Smooth muscle cell of the coronary artery (primary cell): Measurements from ENCODE around the gene CAPNS1. TPM values are rescaled to one million over a fixed set of nuclear protein-coding genes. Genes with fewer than 3 reads are reported as not detected.

ENCODE experiments used
- total RNA-seq: library from RNA; depleted of rRNA; stranded (reverse); fragments of >200 nt; gene quantifications from 2 replicates; pipeline ENCODE4 v1.2.3, GENCODE V29; 2014; ENCODE audit warnings: low replicate concordance

The CAPNS1 gene
- 535 and 598 TPM in 2 replicates for total RNA-seq

GRCh38 chr19:36139473-36140303 is at the start of gene CAPNS1:
Gene CAPNS1 (plus strand): TSS chr19:36140066. CDS start chr19:36141012, 946 bp downstream.

DNA sequence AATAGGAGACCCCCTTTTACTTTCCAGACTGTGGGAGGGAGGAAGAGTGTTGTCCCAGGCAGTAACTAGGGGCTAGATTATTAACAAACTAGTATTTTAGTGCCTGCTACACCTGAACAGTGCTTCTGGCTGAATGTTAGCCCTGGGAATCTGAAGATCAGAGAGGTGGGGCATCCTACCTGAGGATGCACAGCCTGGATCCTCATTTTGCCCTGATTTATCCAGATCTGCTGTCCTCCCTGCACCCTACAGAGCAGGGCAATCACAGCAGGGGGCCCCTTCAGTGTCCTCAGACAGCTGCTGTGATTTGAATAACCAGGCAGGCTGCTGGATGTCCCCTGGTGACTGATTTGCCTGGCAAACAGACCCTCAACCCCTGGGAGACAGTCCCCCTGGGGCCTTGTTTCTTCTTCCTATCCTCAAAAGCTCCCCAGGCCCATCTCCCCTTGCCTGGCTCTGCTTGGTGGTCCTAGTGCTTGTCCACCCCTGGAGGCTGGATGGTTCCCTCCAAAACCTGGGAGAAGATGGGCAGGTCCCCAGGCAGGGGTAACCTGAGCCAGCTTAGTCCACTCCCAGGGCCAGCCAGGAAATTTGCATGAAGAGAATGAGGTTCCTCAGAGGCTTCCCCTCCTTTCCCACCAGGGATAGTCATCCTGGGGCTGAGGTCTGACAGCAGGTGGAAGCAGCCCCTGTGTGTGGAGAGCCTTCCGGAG is 29.2 kb upstream of the CAPNS1 start, which contains the start of gene OVOL3:
Gene OVOL3 (plus strand): TSS at position 657 of the 713 bp plus-strand sequence. CDS start 60 bp downstream, outside the sequence.

DNA sequence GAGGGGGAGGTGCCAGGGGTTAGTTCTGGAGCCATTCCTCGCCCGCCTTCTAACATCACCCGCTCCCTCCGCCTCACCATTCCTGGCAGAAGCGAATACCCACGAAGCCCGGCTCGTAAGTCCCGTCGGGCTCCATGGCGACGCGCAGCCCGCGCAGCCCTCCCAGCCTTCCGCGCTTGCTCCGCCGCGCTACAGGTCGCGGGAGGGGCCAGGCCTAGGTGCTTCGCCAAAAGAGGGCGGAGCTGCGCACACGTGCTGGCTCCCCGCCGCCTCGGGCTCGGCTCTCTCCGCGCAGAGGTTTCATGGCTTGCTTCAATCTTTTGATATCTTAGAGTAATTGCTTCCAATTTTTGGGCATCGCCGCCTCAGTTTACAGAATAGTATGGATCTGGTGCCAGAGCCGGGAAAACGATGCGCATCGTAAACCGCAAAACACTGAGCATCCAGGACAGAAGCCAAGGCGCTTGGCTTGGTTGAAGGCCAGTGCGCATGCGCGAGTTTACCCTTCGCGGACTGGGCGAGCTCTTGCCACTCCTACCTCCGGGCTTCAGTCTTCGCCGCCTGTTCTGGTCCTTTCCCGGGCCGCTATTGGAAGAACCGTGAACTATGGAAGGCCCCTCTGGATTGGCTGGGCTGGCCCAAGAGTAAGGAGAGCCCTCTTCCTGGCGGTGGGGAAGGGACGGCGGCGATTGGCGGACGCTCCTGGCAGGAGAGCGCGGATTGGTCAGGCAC is 25.0 kb upstream of the CAPNS1 start, which contains the start of gene POLR2I:
Gene POLR2I (minus strand): TSS at position 155 of the 732 bp plus-strand sequence. CDS start 19 bp downstream, at position 136.

DNA sequence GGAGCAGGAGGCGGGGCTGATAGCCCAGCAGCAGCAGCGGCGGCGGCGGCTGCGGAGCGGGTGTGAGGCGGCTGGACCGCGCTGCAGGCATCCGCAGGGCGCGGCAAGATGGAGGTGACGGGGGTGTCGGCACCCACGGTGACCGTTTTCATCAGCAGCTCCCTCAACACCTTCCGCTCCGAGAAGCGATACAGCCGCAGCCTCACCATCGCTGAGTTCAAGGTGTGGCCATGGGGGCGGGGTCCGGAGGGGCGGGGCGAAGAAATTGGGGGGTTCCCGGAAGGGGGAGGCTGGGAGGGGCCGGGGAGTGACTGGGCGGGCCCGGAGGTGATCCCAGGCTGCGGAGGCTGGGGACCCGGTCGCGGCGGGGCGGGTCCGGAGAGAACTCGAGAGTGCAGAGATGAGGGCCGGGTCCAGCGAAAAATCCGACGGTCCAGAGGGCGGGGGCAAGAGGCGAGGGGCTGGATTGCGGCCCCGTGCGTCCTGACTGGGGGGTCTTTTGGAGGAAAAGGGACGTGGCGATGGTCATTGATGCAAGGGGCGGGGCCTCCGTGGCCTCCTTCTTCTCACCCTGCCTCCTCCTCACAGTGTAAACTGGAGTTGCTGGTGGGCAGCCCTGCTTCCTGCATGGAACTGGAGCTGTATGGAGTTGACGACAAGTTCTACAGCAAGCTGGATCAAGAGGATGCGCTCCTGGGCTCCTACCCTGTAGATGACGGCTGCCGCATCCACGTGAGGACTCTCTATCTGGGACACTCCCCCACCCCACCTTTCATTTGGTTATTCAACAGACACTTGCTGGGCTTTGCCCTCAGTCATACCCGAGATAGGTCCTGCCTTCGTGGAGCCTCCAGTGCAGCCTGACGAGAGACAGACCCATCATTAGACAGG is 24.2 kb upstream of the CAPNS1 start, which contains the start of gene TBCB:
Gene TBCB (plus strand): TSS at position 16 of the 891 bp plus-strand sequence. CDS start 93 bp downstream, at position 109.

GRCh38 chr19:36152352-36153091 is 12.7 kb downstream of the CAPNS1 start, which contains the start of gene COX7A1:
Gene COX7A1 (minus strand): TSS chr19:36152447. CDS start chr19:36152407, 40 bp downstream.

Other genes with a start within 250 kb of the CAPNS1 start
- 2.2 and 7.1 TPM in 2 replicates for gene NFKBID, start 239.5 kb upstream of the CAPNS1 start, total RNA-seq
- 0.60 and 4.6 TPM in 2 replicates for gene HCST, start 237.5 kb upstream of the CAPNS1 start, total RNA-seq
- not detected in 2 replicates for gene TYROBP, start 231.8 kb upstream of the CAPNS1 start, total RNA-seq
- gene LRFN3, start 203.7 kb upstream of the CAPNS1 start, total RNA-seq = 1.1 and 1.5 TPM in 2 replicates
- 6.8 and 13.5 TPM in 2 replicates for gene SDHAF1, start 144.9 kb upstream of the CAPNS1 start, total RNA-seq
- gene SYNE4, start 131.3 kb upstream of the CAPNS1 start, total RNA-seq = 0.08 TPM in 1 of 2 replicates, not detected in the other
- gene ALKBH6, start 125.9 kb upstream of the CAPNS1 start, total RNA-seq = 5.4 and 15.6 TPM in 2 replicates
- 3.7 and 12.8 TPM in 2 replicates for gene CLIP3, start 107.2 kb upstream of the CAPNS1 start, total RNA-seq
- 1.1 and 2.8 TPM in 2 replicates for gene THAP8, start 85.8 kb upstream of the CAPNS1 start, total RNA-seq
- 0.12 and 1.1 TPM in 2 replicates for gene WDR62, start 85.2 kb upstream of the CAPNS1 start, total RNA-seq
- not detected in 2 replicates for gene OVOL3, start 28.9 kb upstream of the CAPNS1 start, total RNA-seq
- gene POLR2I, start 25.2 kb upstream of the CAPNS1 start, total RNA-seq = 131 and 194 TPM in 2 replicates
- gene TBCB, start 24.6 kb upstream of the CAPNS1 start, total RNA-seq = 315 and 328 TPM in 2 replicates
- 50.9 and 81.3 TPM in 2 replicates for gene COX7A1, start 12.4 kb downstream of the CAPNS1 start, total RNA-seq
- 5.0 and 10.2 TPM in 2 replicates for gene ZNF565, start 74.6 kb downstream of the CAPNS1 start, total RNA-seq
- gene ZNF146, start 75.0 kb downstream of the CAPNS1 start, total RNA-seq = 78.7 and 94.9 TPM in 2 replicates
- gene ZFP14, start 239.1 kb downstream of the CAPNS1 start, total RNA-seq = 2.9 and 6.6 TPM in 2 replicates